Smooth muscle cell (in vitro differentiated cells): ENCODE data around the gene CFAP45. TPM values are rescaled to one million over a fixed set of nuclear protein-coding genes. Genes with fewer than 3 reads are reported as not detected.

Source experiments
- DNase-seq: peaks from one replicate; lab custom pipeline; 2025; ENCODE audit not compliant: unreplicated experiment; lab: John Stamatoyannopoulos, UW
- H2AFZ ChIP-seq: fragments of 200-600 bp; sonication (generic); 2 replicates; pipeline ENCODE4 v1.6.0; 2016; ENCODE audit warnings: antibody characterized with exemption, low read depth, mild to moderate bottlenecking
- H3F3A ChIP-seq: fragments of 200-600 bp; sonication (generic); 2 replicates; pipeline ENCODE4 v1.6.0; 2017; ENCODE audit warnings: antibody characterized with exemption, low read depth
- H3K27ac ChIP-seq: fragments of 200-600 bp; sonication (generic); 2 replicates; pipeline ENCODE4 v1.5.1; 2016; ENCODE audit warnings: low read depth, mild to moderate bottlenecking
- H3K27me3 ChIP-seq: fragments of 200-600 bp; sonication (generic); 2 replicates; pipeline ENCODE4 v1.6.1; 2016; ENCODE audit warnings: low read depth, mild to moderate bottlenecking
- H3K36me3 ChIP-seq: fragments of 200-600 bp; sonication (generic); 2 replicates; pipeline ENCODE4 v1.5.1; 2016; ENCODE audit warnings: low read depth
- H3K4me1 ChIP-seq: fragments of 200-600 bp; sonication (generic); 2 replicates; pipeline ENCODE4 v1.5.1; 2016; ENCODE audit warnings: low read depth
- H3K4me2 ChIP-seq: fragments of 200-600 bp; sonication (generic); 2 replicates; pipeline ENCODE4 v1.6.0; 2016; ENCODE audit warnings: mild to moderate bottlenecking
- H3K4me3 ChIP-seq: fragments of 200-600 bp; sonication (generic); 2 replicates; pipeline ENCODE4 v1.5.1; 2016; ENCODE audit warnings: mild to moderate bottlenecking
- H3K79me2 ChIP-seq: fragments of 200-600 bp; sonication (generic); 2 replicates; pipeline ENCODE4 v1.6.0; 2016; ENCODE audit warnings: low read depth, mild to moderate bottlenecking
- H3K9ac ChIP-seq: fragments of 200-600 bp; sonication (generic); 2 replicates; pipeline ENCODE4 v1.6.0; 2016; ENCODE audit warnings: low read depth
- H3K9me3 ChIP-seq: fragments of 200-600 bp; sonication (generic); replicated peaks from 2 replicates; pipeline ENCODE4 v1.5.1; 2016; ENCODE audit warnings: low read depth
- H4K20me1 ChIP-seq: fragments of 200-600 bp; sonication (generic); 2 replicates; pipeline ENCODE4 v1.6.0; 2016; ENCODE audit warnings: low read depth
- WGBS: methylation state at CpG from one replicate; pipeline ENCODE4 v1.1.7; 2016; ENCODE audit warnings: low lambda C conversion rate; 5-methylcytosine and 5-hydroxymethylcytosine counted together
- polyA plus RNA-seq: library from polyadenylated mRNA; unstranded; fragments of >200 nt; fragmentation: Nextera tagmentation; extraction: Ambion mirVana; gene quantifications from 2 replicates; pipeline ENCODE4 v1.2.1, GENCODE V29; 2016
- total RNA-seq: library from RNA; depleted of rRNA; stranded (reverse); fragments of >200 nt; gene quantifications from 2 replicates; pipeline ENCODE4 v1.2.3, GENCODE V29; 2014
- TF ChIP-seq, protein P1 (sequence below): fragments of 200-600 bp; sonication (generic); IDR thresholded peaks from 2 replicates; pipeline ENCODE4 v1.5.1; 2017; ENCODE audit warnings: borderline replicate concordance, mild to moderate bottlenecking, antibody characterized with exemption; ENCODE audit not compliant: insufficient read depth, poor library complexity, severe bottlenecking

Gene CFAP45
- total and polyA plus RNA-seq, 2 experiments from 2014 or later, result 1.2 to 1.3 TPM

DNA sequence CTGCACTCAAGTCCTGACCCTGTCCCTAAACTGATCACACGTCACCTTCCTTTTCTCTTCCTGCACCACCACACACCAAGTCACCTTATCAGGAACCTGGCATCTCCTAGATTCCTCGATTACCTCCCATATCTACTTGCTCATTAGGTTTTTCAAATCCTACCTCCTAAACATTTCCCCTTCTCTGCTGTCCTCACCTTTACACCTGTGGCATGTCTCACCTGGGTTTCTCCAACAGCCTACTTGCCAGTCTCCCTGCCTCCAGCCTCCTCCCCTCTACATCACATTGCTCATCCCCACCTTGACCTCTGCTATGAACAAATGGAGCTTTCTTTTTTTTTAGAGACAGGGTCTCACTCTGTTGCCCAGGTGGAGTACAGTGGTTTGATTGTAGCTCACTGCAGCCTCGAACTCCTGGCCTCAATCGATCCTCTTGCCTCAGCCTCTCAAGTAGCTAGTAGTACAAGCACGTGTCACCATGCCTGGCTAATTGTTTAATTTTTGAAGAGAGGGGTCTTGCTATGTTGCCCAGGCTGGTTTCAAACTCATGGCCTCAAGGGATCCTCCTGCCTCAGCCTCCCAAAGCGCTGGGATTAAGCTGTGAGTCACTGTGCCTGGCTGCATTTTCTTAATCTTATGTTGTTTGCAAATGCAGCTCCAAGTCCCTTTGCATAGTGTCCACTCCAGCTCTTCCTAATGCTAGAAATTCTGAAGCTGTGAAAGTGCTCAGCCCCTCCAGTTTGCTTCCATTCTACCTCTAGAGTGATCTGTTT, 39.1 kb upstream of the CFAP45 start:
- Histone ChIP-seq H3K4me1 (peaks cover 41% of the 10 kb centered on the region), H3F3A (no peaks in the 10 kb centered on the region), H3K9ac (no peak overlapping the region), H3K4me3 (no peak overlapping the region), H3K9me3 (no peaks in the 10 kb centered on the region), H3K27ac (no peak overlapping the region), H3K4me2 (no peak overlapping the region), H3K36me3 (no peaks in the 10 kb centered on the region), H2AFZ (no peak overlapping the region), H4K20me1 (no peaks in the 10 kb centered on the region), H3K79me2 (no peaks in the 10 kb centered on the region), H3K27me3 (no peaks in the 10 kb centered on the region)
- TF ChIP-seq, protein P1, sequence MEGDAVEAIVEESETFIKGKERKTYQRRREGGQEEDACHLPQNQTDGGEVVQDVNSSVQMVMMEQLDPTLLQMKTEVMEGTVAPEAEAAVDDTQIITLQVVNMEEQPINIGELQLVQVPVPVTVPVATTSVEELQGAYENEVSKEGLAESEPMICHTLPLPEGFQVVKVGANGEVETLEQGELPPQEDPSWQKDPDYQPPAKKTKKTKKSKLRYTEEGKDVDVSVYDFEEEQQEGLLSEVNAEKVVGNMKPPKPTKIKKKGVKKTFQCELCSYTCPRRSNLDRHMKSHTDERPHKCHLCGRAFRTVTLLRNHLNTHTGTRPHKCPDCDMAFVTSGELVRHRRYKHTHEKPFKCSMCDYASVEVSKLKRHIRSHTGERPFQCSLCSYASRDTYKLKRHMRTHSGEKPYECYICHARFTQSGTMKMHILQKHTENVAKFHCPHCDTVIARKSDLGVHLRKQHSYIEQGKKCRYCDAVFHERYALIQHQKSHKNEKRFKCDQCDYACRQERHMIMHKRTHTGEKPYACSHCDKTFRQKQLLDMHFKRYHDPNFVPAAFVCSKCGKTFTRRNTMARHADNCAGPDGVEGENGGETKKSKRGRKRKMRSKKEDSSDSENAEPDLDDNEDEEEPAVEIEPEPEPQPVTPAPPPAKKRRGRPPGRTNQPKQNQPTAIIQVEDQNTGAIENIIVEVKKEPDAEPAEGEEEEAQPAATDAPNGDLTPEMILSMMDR, result no peak
- 94% methylated on average over 6 of the region's 6 CpGs for WGBS
- no peak for DNase-seq

- H3F3A ChIP-seq, result no peaks in the 10 kb centered on the region
- no peak overlapping the region for H2AFZ ChIP-seq
- 56% methylated on average over 7 of the region's 7 CpGs for WGBS
- H3K4me2 ChIP-seq, result no peak overlapping the region
- H3K27me3 ChIP-seq, result no peaks in the 10 kb centered on the region
- no peaks in the 10 kb centered on the region for H3K36me3 ChIP-seq
- no peak for DNase-seq
- H3K27ac ChIP-seq, result no peak overlapping the region
- no peaks in the 10 kb centered on the region for H3K9me3 ChIP-seq
- TF ChIP-seq, protein P1, result no peak
- no peak overlapping the region for H3K9ac ChIP-seq
- H3K79me2 ChIP-seq, result no peaks in the 10 kb centered on the region
- H4K20me1 ChIP-seq, result no peaks in the 10 kb centered on the region
- H3K4me1 ChIP-seq, result peaks cover 38% of the 10 kb centered on the region
- no peak overlapping the region for H3K4me3 ChIP-seq
Observed at GRCh38 chr1:159938211-159938852, 38.4 kb upstream of the CFAP45 start.

GRCh38 chr1:159937054-159937750, 37.2 kb upstream of the CFAP45 start:
- no peak for DNase-seq
- Histone ChIP-seq H3K4me1 (peaks cover 37% of the 10 kb centered on the region), H3K27me3 (no peaks in the 10 kb centered on the region), H3K4me3 (no peak overlapping the region), H4K20me1 (no peaks in the 10 kb centered on the region), H3K79me2 (no peaks in the 10 kb centered on the region), H3K4me2 (no peak overlapping the region), H3K9me3 (no peaks in the 10 kb centered on the region), H3K27ac (no peak overlapping the region), H3K36me3 (no peaks in the 10 kb centered on the region), H3F3A (no peaks in the 10 kb centered on the region), H3K9ac (no peak overlapping the region), H2AFZ (no peak overlapping the region)
- TF ChIP-seq, protein P1, result no peak
- 65% methylated on average over 4 of the region's 4 CpGs for whole genome bisulfite sequencing
